HEK293 (cell line): ENCODE data around the gene RHBG.

ENCODE experiments used
- HOXC10 ChIP-seq: sonication (generic); formaldehyde crosslinking; IDR thresholded peaks from 2 replicates; pipeline ENCODE4 v1.8.1; 2023; ENCODE audit warnings: mild to moderate bottlenecking, missing genetic modification reagents
- TSHZ1 ChIP-seq: fragments of 450-650 bp; formaldehyde crosslinking; IDR thresholded peaks from 2 replicates; pipeline ENCODE4 v1.5.1; 2016; ENCODE audit warnings: missing biosample characterization, missing genetic modification characterization, borderline replicate concordance
- ZNF148 ChIP-seq: fragments of 450-650 bp; formaldehyde crosslinking; IDR thresholded peaks from 2 replicates; pipeline ENCODE4 v1.5.0; 2017; ENCODE audit warnings: missing biosample characterization, missing genetic modification characterization, borderline replicate concordance
- ZNF26 ChIP-seq: fragments of 450-650 bp; formaldehyde crosslinking; IDR thresholded peaks from 2 replicates; pipeline ENCODE4 v1.5.1; 2016; ENCODE audit warnings: missing biosample characterization, missing genetic modification characterization
- ZSCAN16 ChIP-seq: fragments of 450-650 bp; formaldehyde crosslinking; IDR thresholded peaks from 2 replicates; pipeline ENCODE4 v1.5.1; 2016; ENCODE audit warnings: missing biosample characterization, missing genetic modification characterization
- ZSCAN5A ChIP-seq: fragments of 450-650 bp; formaldehyde crosslinking; IDR thresholded peaks from 2 replicates; pipeline ENCODE4 v1.5.1; 2016; ENCODE audit warnings: missing biosample characterization, missing genetic modification characterization

GRCh38 chr1:156407760-156408159, 38.7 kb downstream of the RHBG start:
- no peak for TF ChIP-seq HOXC10 (CRISPR knock-in tag)
- no peak for TF ChIP-seq ZNF26
- TF ChIP-seq TSHZ1 (tag by site-specific recombination), result no peak
- no peak for TF ChIP-seq ZSCAN5A
- TF ChIP-seq ZSCAN16, result no peak
- TF ChIP-seq ZNF148, result no peak
